ENCODE results near the gene GRAMD1B.

Gene GRAMD1B

GRCh38 chr11:123441161-123441560 is 11.1 kb downstream of the GRAMD1B start:
- DNase-seq, result no peak
- Histone ChIP-seq H3K36me3 (ENCODE audit: insufficient read depth, low read length) (peaks cover 11% of the 10 kb centered on the region), H3K79me2 (ENCODE audit: insufficient read depth, low read length) (no peaks in the 10 kb centered on the region), H3K27me3 (ENCODE audit: insufficient read depth, low read length, poor library complexity) (no peaks in the 10 kb centered on the region), H3K4me1 (ENCODE audit: insufficient read depth, low read length) (no peaks in the 10 kb centered on the region), H3K27ac (ENCODE audit: low read length) (no peak overlapping the region), H3K9ac (ENCODE audit: low read depth, low read length) (no peak overlapping the region), H2AFZ (ENCODE audit: low read depth, low read length) (no peak overlapping the region), H3K4me2 (ENCODE audit: insufficient read depth, low read length) (no peak overlapping the region), H3K4me3 (ENCODE audit: low read depth in 1 of 2, low read length in 2 of 2) (no peak overlapping the region), H3K9me3 (ENCODE audit: insufficient read depth, low read length, severe bottlenecking) (no peaks in the 10 kb centered on the region), H4K20me1 (ENCODE audit: insufficient read depth, low read length) (peaks cover 5% of the 10 kb centered on the region)
- TF ChIP-seq EZH2 (IDR thresholded peaks at IDR 0.05; ENCODE audit: borderline replicate concordance, low read depth, low read length, severe bottlenecking) (no peak), CTCF (IDR thresholded peaks at IDR 0.05; ENCODE audit: borderline replicate concordance, extremely low read depth, low read length, poor library complexity, severe bottlenecking) (no peak)
- no peak for ATAC-seq (ENCODE audit: insufficient read depth, low read depth)

GRCh38 chr11:123443851-123444623 is 14.0 kb downstream of the GRAMD1B start:
- TF ChIP-seq EZH2 (IDR thresholded peaks at IDR 0.05; ENCODE audit: borderline replicate concordance, low read depth, low read length, severe bottlenecking) (no peak), CTCF (IDR thresholded peaks at IDR 0.05; ENCODE audit: borderline replicate concordance, extremely low read depth, low read length, poor library complexity, severe bottlenecking) (no peak)
- no peaks in the 10 kb centered on the region for H3K79me2 ChIP-seq (ENCODE audit: insufficient read depth, low read length)
- no peak for DNase-seq
- 0 out of 2 replicates have a peak, but pooled peaks cover 13% of the 10 kb centered on the region for H3K36me3 ChIP-seq (ENCODE audit: insufficient read depth, low read length)
- no peak overlapping the region for H2AFZ ChIP-seq (ENCODE audit: low read depth, low read length)
- no peaks in the 10 kb centered on the region for H3K27me3 ChIP-seq (ENCODE audit: insufficient read depth, low read length, poor library complexity)
- H3K4me1 ChIP-seq (ENCODE audit: insufficient read depth, low read length), result no peaks in the 10 kb centered on the region
- no peak overlapping the region for H3K9ac ChIP-seq (ENCODE audit: low read depth, low read length)
- no peaks in the 10 kb centered on the region for H3K9me3 ChIP-seq (ENCODE audit: insufficient read depth, low read length, severe bottlenecking)
- no peak for ATAC-seq (ENCODE audit: insufficient read depth, low read depth)
- H4K20me1 ChIP-seq (ENCODE audit: insufficient read depth, low read length), result no peaks in the 10 kb centered on the region; the same call in 1 of the 2 replicates
- no peak overlapping the region for H3K27ac ChIP-seq (ENCODE audit: low read length)
- H3K4me2 ChIP-seq (ENCODE audit: insufficient read depth, low read length), result no peak overlapping the region
- no peak overlapping the region for H3K4me3 ChIP-seq (ENCODE audit: low read depth in 1 of 2, low read length in 2 of 2)

GRCh38 chr11:123448823-123449222 is 18.8 kb downstream of the GRAMD1B start:
- no peaks in the 10 kb centered on the region for H3K4me1 ChIP-seq (ENCODE audit: insufficient read depth, low read length)

More at GRCh38 chr11:123448823-123449222, 18.8 kb downstream of the GRAMD1B start:
- Histone ChIP-seq H3K79me2 (ENCODE audit: insufficient read depth, low read length) (no peaks in the 10 kb centered on the region), H3K9ac (ENCODE audit: low read depth, low read length) (no peak overlapping the region), H3K9me3 (ENCODE audit: insufficient read depth, low read length, severe bottlenecking) (no peaks in the 10 kb centered on the region), H3K27me3 (ENCODE audit: insufficient read depth, low read length, poor library complexity) (no peaks in the 10 kb centered on the region), H3K36me3 (ENCODE audit: insufficient read depth, low read length) (0 out of 2 replicates have a peak, but pooled peaks cover 13% of the 10 kb centered on the region), H3K4me3 (ENCODE audit: low read depth in 1 of 2, low read length in 2 of 2) (no peak overlapping the region), H3K27ac (ENCODE audit: low read length) (no peak overlapping the region), H3K4me2 (ENCODE audit: insufficient read depth, low read length) (no peak overlapping the region), H2AFZ (ENCODE audit: low read depth, low read length) (no peak overlapping the region), H4K20me1 (ENCODE audit: insufficient read depth, low read length) (no peaks in the 10 kb centered on the region)
- no peak for TF ChIP-seq CTCF (IDR thresholded peaks at IDR 0.05; ENCODE audit: borderline replicate concordance, extremely low read depth, low read length, poor library complexity, severe bottlenecking)
- TF ChIP-seq EZH2 (IDR thresholded peaks at IDR 0.05; ENCODE audit: borderline replicate concordance, low read depth, low read length, severe bottlenecking), result no peak
- no peak for DNase-seq
- no peak for ATAC-seq (ENCODE audit: insufficient read depth, low read depth)
